WTC11 (cell line): Measurements from ENCODE around the gene MAGI2. TPM values are rescaled to one million over a fixed set of nuclear protein-coding genes. Genes with fewer than 3 reads are reported as not detected.

ENCODE experiments used
- ATAC-seq: fragments of 200-7000 bp; cut with Tn5 transposase; 2 replicates; pipeline ENCODE4 v1.10.0; 2021; ENCODE audit warnings: mild to moderate bottlenecking, moderate library complexity
- CTCF ChIA-PET: fragments of 300-600 bp; sonication (Branson Sonifier 250); formaldehyde crosslinking; loops from one replicate; lab custom pipeline; 2021; ENCODE audit warnings: antibody characterized with exemption; lab: Charles Lee
- POLR2A ChIA-PET: fragments of 350-600 bp; sonication (Branson Sonifier 250); formaldehyde crosslinking; loops from one replicate; lab custom pipeline; 2021; ENCODE audit warnings: antibody characterized with exemption; lab: Charles Lee
- DNase-seq: peaks from one replicate; pipeline ENCODE4 v3.0.0; 2021; ENCODE audit warnings: low spot score
- H3K27ac Mint-ChIP-seq: 2 replicates; pipeline ENCODE4 v1.8.0; 2021; ENCODE audit warnings: mixed read lengths
- H3K27me3 Mint-ChIP-seq: 2 replicates; pipeline ENCODE4 v1.8.0; 2021; ENCODE audit warnings: low read depth, mild to moderate bottlenecking, moderate library complexity, mixed read lengths
- H3K36me3 Mint-ChIP-seq: 2 replicates; pipeline ENCODE4 v1.8.0; 2021; ENCODE audit warnings: mixed read lengths
- H3K4me1 Mint-ChIP-seq: 2 replicates; pipeline ENCODE4 v1.8.0; 2022; ENCODE audit warnings: mixed read lengths
- H3K4me3 Mint-ChIP-seq: 2 replicates; pipeline ENCODE4 v1.8.0; 2021; ENCODE audit warnings: mild to moderate bottlenecking, moderate library complexity, mixed read lengths
- H3K9me3 Mint-ChIP-seq: 2 replicates; pipeline ENCODE4 v1.8.0; 2021; ENCODE audit warnings: mixed read lengths
- ATF1 ChIP-seq: sonication (generic); formaldehyde crosslinking; IDR thresholded peaks from 2 replicates; pipeline ENCODE4 v1.8.1; 2023; ENCODE audit warnings: mild to moderate bottlenecking, moderate library complexity, missing genetic modification reagents
- CREM ChIP-seq: sonication (generic); formaldehyde crosslinking; IDR thresholded peaks from 2 replicates; pipeline ENCODE4 v1.8.1; 2022; ENCODE audit warnings: mild to moderate bottlenecking, missing genetic modification reagents, moderate library complexity
- MXD4 ChIP-seq: fragments of 250-450 bp; sonication (Bioruptor Pico); IDR thresholded peaks from 2 replicates; pipeline ENCODE4 v1.8.0; 2021; ENCODE audit warnings: mild to moderate bottlenecking, moderate library complexity, borderline replicate concordance
- NFATC4 ChIP-seq: fragments of 250-450 bp; sonication (Bioruptor Pico); IDR thresholded peaks from 2 replicates; pipeline ENCODE4 v1.9.0; 2021; ENCODE audit warnings: mild to moderate bottlenecking
- NFE2L1 ChIP-seq: sonication (generic); formaldehyde crosslinking; IDR thresholded peaks from 2 replicates; pipeline ENCODE4 v1.8.1; 2023; ENCODE audit warnings: missing genetic modification reagents
- NFYB ChIP-seq: sonication (generic); formaldehyde crosslinking; conservative IDR thresholded peaks from 2 replicates; pipeline ENCODE4 v1.8.0; 2022; ENCODE audit warnings: low read depth, missing genetic modification reagents
- NR3C1 ChIP-seq: sonication (generic); formaldehyde crosslinking; conservative IDR thresholded peaks from 2 replicates; pipeline ENCODE4 v1.8.1; 2023; ENCODE audit warnings: low read depth, mild to moderate bottlenecking, missing genetic modification reagents
- SMAD4 ChIP-seq: sonication (generic); formaldehyde crosslinking; IDR thresholded peaks from 2 replicates; pipeline ENCODE4 v1.8.0; 2022; ENCODE audit warnings: mild to moderate bottlenecking, missing genetic modification reagents
- TEAD4 ChIP-seq: sonication (generic); formaldehyde crosslinking; IDR thresholded peaks from 2 replicates; pipeline ENCODE4 v1.8.0; 2022; ENCODE audit warnings: mild to moderate bottlenecking, missing genetic modification reagents
- TP53 ChIP-seq: sonication (generic); formaldehyde crosslinking; IDR thresholded peaks from 2 replicates; pipeline ENCODE4 v1.8.1; 2023; ENCODE audit warnings: mild to moderate bottlenecking, missing genetic modification reagents
- total RNA-seq: library from RNA; stranded (reverse); gene quantifications from 3 replicates; pipeline ENCODE4 v1.2.3, GENCODE V29; 2021
- TF ChIP-seq, protein P1 (sequence below): sonication (generic); formaldehyde crosslinking; IDR thresholded peaks from 2 replicates; pipeline ENCODE4 v1.8.1; 2022; ENCODE audit warnings: low read depth, missing genetic modification reagents, borderline replicate concordance
- TF ChIP-seq, protein P2 (sequence below): sonication (generic); formaldehyde crosslinking; IDR thresholded peaks from 2 replicates; pipeline ENCODE4 v1.8.0; 2023; ENCODE audit warnings: mild to moderate bottlenecking, missing genetic modification reagents
- TF ChIP-seq, protein P3 (sequence below): fragments of 250-450 bp; sonication (Bioruptor Pico); IDR thresholded peaks from 2 replicates; pipeline ENCODE4 v2.1.2; 2022; ENCODE audit warnings: mild to moderate bottlenecking, moderate library complexity
- TF ChIP-seq, protein P4 (sequence below): fragments of 200-600 bp; IDR thresholded peaks from 2 replicates; pipeline ENCODE4 v1.8.0; 2022; ENCODE audit warnings: antibody characterized with exemption
- TF ChIP-seq, protein P5 (sequence below): sonication (generic); formaldehyde crosslinking; IDR thresholded peaks from 2 replicates; pipeline ENCODE4 v1.8.0; 2023; ENCODE audit warnings: missing genetic modification reagents, mild to moderate bottlenecking, borderline replicate concordance
- TF ChIP-seq, protein P6 (sequence below): sonication (generic); formaldehyde crosslinking; IDR thresholded peaks from 2 replicates; pipeline ENCODE4 v1.8.0; 2022; ENCODE audit warnings: mild to moderate bottlenecking, missing genetic modification reagents
- TF ChIP-seq, protein P7 (sequence below): sonication (generic); formaldehyde crosslinking; IDR thresholded peaks from 2 replicates; pipeline ENCODE4 v1.8.1; 2022; ENCODE audit warnings: low read depth, mild to moderate bottlenecking, moderate library complexity, missing genetic modification reagents, borderline replicate concordance
- TF ChIP-seq, protein P8 (sequence below): fragments of 250-450 bp; sonication (Bioruptor Pico); conservative IDR thresholded peaks from 2 replicates; pipeline ENCODE4 v1.9.0; 2021; ENCODE audit warnings: mild to moderate bottlenecking

Gene MAGI2
- total RNA-seq, 1 experiment from 2014 or later, result 26.6 TPM

DNA sequence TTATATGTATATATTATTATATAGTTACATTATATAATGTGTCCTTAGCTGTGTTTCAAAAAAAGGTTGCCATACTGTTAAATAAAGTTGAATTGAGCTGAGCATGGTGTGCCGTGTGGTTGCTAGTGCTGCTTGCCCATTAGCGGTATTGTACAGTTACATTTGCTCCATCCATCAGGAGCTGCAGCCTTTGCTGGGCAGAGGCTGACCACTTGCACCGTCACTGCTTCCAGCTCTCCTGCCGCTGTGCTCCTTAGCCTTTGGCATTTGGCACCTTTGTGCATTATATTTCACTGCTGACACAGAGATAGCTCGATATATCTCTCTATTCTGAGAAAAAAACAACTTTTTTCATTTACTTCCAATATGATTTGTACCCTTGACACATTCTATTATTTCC lies 1282.7 kb downstream of the MAGI2 start (continued):
- TF ChIP-seq, protein P1, sequence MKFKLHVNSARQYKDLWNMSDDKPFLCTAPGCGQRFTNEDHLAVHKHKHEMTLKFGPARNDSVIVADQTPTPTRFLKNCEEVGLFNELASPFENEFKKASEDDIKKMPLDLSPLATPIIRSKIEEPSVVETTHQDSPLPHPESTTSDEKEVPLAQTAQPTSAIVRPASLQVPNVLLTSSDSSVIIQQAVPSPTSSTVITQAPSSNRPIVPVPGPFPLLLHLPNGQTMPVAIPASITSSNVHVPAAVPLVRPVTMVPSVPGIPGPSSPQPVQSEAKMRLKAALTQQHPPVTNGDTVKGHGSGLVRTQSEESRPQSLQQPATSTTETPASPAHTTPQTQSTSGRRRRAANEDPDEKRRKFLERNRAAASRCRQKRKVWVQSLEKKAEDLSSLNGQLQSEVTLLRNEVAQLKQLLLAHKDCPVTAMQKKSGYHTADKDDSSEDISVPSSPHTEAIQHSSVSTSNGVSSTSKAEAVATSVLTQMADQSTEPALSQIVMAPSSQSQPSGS, result no peak
- TF ChIP-seq, protein P2, sequence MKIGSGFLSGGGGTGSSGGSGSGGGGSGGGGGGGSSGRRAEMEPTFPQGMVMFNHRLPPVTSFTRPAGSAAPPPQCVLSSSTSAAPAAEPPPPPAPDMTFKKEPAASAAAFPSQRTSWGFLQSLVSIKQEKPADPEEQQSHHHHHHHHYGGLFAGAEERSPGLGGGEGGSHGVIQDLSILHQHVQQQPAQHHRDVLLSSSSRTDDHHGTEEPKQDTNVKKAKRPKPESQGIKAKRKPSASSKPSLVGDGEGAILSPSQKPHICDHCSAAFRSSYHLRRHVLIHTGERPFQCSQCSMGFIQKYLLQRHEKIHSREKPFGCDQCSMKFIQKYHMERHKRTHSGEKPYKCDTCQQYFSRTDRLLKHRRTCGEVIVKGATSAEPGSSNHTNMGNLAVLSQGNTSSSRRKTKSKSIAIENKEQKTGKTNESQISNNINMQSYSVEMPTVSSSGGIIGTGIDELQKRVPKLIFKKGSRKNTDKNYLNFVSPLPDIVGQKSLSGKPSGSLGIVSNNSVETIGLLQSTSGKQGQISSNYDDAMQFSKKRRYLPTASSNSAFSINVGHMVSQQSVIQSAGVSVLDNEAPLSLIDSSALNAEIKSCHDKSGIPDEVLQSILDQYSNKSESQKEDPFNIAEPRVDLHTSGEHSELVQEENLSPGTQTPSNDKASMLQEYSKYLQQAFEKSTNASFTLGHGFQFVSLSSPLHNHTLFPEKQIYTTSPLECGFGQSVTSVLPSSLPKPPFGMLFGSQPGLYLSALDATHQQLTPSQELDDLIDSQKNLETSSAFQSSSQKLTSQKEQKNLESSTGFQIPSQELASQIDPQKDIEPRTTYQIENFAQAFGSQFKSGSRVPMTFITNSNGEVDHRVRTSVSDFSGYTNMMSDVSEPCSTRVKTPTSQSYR (CRISPR knock-in tag), result no peak
- TF ChIP-seq, protein P3, sequence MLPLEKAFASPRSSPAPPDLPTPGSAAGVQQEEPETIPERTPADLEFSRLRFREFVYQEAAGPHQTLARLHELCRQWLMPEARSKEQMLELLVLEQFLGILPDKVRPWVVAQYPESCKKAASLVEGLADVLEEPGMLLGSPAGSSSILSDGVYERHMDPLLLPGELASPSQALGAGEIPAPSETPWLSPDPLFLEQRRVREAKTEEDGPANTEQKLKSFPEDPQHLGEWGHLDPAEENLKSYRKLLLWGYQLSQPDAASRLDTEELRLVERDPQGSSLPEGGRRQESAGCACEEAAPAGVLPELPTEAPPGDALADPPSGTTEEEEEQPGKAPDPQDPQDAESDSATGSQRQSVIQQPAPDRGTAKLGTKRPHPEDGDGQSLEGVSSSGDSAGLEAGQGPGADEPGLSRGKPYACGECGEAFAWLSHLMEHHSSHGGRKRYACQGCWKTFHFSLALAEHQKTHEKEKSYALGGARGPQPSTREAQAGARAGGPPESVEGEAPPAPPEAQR (CRISPR knock-in tag), result no peak
- TF ChIP-seq CREM (no peak), MXD4 (no peak), TEAD4 (CRISPR knock-in tag) (no peak), NFATC4 (CRISPR knock-in tag) (no peak), ATF1 (no peak), NR3C1 (CRISPR knock-in tag) (no peak), NFE2L1 (CRISPR knock-in tag) (no peak)
- TF ChIP-seq, protein P4, sequence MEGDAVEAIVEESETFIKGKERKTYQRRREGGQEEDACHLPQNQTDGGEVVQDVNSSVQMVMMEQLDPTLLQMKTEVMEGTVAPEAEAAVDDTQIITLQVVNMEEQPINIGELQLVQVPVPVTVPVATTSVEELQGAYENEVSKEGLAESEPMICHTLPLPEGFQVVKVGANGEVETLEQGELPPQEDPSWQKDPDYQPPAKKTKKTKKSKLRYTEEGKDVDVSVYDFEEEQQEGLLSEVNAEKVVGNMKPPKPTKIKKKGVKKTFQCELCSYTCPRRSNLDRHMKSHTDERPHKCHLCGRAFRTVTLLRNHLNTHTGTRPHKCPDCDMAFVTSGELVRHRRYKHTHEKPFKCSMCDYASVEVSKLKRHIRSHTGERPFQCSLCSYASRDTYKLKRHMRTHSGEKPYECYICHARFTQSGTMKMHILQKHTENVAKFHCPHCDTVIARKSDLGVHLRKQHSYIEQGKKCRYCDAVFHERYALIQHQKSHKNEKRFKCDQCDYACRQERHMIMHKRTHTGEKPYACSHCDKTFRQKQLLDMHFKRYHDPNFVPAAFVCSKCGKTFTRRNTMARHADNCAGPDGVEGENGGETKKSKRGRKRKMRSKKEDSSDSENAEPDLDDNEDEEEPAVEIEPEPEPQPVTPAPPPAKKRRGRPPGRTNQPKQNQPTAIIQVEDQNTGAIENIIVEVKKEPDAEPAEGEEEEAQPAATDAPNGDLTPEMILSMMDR, result no peak
- TF ChIP-seq, protein P5, sequence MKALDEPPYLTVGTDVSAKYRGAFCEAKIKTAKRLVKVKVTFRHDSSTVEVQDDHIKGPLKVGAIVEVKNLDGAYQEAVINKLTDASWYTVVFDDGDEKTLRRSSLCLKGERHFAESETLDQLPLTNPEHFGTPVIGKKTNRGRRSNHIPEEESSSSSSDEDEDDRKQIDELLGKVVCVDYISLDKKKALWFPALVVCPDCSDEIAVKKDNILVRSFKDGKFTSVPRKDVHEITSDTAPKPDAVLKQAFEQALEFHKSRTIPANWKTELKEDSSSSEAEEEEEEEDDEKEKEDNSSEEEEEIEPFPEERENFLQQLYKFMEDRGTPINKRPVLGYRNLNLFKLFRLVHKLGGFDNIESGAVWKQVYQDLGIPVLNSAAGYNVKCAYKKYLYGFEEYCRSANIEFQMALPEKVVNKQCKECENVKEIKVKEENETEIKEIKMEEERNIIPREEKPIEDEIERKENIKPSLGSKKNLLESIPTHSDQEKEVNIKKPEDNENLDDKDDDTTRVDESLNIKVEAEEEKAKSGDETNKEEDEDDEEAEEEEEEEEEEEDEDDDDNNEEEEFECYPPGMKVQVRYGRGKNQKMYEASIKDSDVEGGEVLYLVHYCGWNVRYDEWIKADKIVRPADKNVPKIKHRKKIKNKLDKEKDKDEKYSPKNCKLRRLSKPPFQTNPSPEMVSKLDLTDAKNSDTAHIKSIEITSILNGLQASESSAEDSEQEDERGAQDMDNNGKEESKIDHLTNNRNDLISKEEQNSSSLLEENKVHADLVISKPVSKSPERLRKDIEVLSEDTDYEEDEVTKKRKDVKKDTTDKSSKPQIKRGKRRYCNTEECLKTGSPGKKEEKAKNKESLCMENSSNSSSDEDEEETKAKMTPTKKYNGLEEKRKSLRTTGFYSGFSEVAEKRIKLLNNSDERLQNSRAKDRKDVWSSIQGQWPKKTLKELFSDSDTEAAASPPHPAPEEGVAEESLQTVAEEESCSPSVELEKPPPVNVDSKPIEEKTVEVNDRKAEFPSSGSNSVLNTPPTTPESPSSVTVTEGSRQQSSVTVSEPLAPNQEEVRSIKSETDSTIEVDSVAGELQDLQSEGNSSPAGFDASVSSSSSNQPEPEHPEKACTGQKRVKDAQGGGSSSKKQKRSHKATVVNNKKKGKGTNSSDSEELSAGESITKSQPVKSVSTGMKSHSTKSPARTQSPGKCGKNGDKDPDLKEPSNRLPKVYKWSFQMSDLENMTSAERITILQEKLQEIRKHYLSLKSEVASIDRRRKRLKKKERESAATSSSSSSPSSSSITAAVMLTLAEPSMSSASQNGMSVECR (CRISPR knock-in tag), result no peak
- TF ChIP-seq, protein P6, sequence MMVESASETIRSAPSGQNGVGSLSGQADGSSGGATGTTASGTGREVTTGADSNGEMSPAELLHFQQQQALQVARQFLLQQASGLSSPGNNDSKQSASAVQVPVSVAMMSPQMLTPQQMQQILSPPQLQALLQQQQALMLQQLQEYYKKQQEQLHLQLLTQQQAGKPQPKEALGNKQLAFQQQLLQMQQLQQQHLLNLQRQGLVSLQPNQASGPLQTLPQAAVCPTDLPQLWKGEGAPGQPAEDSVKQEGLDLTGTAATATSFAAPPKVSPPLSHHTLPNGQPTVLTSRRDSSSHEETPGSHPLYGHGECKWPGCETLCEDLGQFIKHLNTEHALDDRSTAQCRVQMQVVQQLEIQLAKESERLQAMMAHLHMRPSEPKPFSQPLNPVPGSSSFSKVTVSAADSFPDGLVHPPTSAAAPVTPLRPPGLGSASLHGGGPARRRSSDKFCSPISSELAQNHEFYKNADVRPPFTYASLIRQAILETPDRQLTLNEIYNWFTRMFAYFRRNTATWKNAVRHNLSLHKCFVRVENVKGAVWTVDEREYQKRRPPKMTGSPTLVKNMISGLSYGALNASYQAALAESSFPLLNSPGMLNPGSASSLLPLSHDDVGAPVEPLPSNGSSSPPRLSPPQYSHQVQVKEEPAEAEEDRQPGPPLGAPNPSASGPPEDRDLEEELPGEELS (CRISPR knock-in tag), result no peak

DNA sequence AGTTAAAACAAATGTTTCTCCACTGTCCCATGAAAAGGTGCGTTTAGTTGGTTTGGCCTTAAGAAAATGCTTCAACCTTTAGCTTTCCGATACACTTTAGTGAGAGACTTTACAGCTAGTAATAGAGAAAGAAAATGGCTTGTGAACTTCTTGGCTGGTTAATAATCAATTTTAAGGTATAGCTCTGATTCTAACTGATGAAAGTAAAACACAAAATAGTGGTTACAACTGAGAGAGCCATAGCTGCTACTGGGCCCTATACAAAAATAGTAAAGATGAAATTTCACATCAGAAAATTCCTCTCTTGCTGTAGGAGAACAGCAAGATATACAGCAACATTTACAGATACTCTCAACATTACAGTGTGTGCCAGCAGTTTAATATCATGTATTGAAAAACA lies 1283.5 kb downstream of the MAGI2 start:
- peaks cover 5% of the 10 kb centered on the region; the same call in 1 of the 2 replicates for H3K36me3 Mint-ChIP-seq
- peaks cover 56% of the 10 kb centered on the region for H3K4me1 Mint-ChIP-seq
- no peak overlapping the region for H3K4me3 Mint-ChIP-seq
- no peaks in the 10 kb centered on the region for H3K27me3 Mint-ChIP-seq
- ChIA-PET POLR2A (no interaction called here), CTCF (no interaction called here)
- ATAC-seq (no peak), DNase-seq (no peak)
- H3K9me3 Mint-ChIP-seq, result no peaks in the 10 kb centered on the region
- no peak overlapping the region for H3K27ac Mint-ChIP-seq
- no peak for TF ChIP-seq SMAD4 (CRISPR knock-in tag)
- no peak for TF ChIP-seq ATF1
- TF ChIP-seq, protein P7, sequence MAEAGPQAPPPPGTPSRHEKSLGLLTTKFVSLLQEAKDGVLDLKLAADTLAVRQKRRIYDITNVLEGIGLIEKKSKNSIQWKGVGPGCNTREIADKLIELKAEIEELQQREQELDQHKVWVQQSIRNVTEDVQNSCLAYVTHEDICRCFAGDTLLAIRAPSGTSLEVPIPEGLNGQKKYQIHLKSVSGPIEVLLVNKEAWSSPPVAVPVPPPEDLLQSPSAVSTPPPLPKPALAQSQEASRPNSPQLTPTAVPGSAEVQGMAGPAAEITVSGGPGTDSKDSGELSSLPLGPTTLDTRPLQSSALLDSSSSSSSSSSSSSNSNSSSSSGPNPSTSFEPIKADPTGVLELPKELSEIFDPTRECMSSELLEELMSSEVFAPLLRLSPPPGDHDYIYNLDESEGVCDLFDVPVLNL (CRISPR knock-in tag), result no peak
- TF ChIP-seq, protein P8, sequence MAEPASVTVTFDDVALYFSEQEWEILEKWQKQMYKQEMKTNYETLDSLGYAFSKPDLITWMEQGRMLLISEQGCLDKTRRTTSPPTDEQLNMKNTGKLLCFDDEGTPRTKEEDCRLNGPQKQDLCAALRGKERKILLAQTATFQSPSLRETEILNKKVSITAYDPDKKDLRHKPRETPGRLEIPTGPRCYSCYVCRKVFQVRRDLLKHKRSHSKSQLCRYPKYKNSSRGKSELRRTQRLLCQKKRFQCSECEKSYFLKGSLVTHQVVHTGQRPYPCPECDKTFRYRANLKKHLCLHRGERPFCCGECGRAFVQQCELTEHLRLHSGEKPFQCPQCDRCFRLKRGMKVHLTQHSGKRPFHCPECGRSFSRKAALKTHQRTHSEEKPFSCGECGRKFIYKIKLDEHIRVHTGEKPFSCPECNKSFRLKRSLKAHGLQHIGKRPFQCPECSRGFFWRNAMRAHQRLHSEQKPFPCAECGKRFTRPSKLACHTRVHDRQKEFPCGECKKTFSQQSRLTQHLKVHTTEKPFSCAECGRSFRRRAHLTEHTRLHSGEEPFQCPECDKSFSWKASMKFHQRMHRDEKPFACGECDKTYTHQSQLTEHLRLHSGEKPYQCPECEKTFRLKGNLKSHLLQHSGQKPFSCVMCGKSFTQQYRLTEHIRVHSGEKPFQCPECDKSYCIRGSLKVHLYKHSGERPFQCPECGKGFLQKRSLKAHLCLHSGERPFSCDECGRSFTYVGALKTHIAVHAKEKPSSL, result no peak
- TF ChIP-seq TP53 (CRISPR knock-in tag), result no peak
- no peak for TF ChIP-seq NFYB (CRISPR knock-in tag)
